NOMO-1 treated with dmso at 0.1 percent for 144 hours (cell line): ENCODE results near the gene JAK1.
"Not testable (repeated sequence)": the region's sequence is repeated elsewhere in the genome, so short reads cannot be mapped to it uniquely, and the experiment has no call there.

ENCODE experiments used
- DNase-seq: peaks from one replicate; lab custom pipeline; 2025; ENCODE audit not compliant: unreplicated experiment; lab: John Stamatoyannopoulos, UW

The JAK1 gene

DNA sequence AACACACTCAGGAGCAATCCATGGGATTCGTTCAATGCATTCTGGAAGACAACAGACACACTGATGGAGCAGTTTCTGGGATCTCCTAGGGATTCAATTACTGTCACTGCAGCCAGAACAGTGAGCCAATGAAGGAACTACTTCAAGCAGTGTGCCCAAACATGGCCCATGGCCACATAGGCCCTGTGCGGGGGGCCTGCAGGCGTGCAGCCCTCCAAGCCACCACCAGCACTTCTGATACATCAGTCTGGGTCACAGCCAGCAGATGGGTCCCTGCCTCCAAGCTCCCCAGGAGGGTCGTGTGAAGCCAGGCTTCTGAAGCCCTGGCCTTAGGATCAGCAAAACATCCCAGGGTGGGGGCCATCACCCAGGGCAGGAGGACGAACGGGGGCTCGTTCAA, 122.2 kb downstream of the JAK1 start:
- no peak for DNase-seq

DNA sequence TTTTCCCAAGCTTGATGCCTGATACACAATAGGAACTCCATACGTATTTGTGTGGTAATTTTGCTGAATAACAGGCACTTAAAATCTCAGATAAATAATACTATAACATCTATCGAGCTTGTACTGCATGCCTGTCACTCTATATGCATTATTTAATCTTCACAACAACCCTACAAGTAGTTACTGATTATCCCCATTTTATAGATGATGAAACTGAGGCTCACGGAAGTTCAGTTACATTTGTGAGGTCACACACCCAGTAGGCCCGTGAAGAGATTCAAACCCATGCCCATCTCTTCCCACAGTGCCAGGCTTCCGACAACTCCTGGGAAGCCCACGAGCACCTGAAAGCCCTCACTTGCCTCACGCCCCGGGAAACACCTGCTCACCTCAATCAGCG, 122.7 kb downstream of the JAK1 start:
- no peak for DNase-seq

DNA sequence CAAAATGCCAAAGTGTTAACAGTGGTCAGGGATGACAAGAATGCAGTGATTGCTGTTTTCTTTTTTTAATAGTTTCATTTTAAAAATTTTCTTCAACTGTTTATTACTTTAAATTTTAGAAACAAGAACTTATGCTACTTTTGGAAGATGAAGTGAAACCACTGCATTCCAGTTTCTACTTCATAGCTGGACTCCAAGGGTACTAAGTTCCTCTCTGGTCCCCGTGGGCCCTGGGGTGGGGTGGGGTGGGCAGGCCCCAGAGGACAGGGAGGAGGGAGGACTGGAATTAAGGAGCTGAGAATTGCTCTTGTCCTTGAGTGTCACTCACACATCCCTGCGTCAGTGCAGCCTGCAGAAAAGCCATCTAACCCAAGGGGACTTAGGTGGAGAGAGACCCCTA, 124.1 kb downstream of the JAK1 start:
- DNase-seq, result no peak

DNA sequence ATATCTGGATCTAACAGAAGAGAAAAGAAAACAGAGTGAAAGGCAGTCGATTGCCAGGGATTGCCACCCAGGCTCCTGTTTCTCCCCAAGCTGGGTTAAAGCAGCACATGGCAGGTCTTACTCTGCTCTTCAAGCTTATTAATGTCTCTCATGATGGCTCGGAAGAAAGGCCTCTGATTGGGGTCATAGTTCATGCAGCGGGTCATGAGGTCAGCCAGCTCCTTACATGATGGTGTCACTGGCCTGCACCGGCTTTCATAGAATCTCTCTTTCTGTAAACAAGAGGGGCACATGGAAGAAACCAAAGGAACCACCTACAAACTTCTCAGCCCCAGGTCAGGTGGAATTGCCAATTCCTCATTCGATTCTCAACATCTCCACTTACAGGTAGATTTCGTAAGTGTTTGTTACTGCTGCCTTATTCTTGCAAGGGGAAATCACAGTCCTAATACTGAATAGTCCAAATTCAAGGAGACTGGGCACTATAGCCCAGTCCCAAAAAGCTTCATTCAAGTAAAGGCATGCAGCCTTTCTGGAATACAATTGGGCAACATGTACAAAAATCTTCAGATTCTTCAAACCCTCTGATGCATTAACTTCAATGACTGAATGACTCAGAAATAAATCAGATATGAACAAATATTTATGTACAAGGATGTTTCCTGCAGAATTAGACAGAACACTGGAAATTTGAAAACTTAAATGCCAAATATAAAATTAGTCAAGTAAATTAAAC, 124.9 kb downstream of the JAK1 start:
- no peak for DNase-seq

DNA sequence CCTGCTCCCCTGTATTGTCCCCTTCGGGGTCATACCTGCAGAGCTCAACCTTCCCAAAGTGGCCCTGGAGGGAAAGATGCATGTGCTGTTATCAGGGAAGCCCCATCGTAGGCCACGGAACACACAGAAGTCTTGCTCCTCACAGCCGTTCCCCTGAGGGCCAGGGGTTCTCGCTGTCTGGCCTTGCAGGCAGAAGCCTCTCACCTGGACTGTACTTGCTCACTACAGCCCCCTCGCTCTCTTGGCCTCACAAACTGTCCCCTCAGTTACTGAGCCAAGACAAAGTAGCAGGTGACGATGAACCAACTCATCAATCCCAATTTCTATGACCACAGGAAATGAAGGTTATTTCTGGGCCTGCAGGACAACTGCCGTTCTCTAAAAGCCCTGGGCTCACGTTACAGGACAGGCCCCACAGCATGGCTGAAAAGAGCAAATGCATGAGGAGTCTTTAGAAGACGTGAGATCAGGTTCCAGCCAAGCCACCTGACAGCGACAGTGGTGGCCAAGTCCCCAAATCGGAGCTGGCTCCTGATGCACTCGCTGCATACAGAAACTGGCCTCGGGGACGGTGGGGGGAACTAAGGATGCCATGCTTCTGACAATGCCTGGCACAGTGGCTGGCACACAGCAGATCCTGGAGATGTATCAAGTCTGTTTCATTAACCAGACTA, 126.5 kb downstream of the JAK1 start:
- no peak for DNase-seq

DNA sequence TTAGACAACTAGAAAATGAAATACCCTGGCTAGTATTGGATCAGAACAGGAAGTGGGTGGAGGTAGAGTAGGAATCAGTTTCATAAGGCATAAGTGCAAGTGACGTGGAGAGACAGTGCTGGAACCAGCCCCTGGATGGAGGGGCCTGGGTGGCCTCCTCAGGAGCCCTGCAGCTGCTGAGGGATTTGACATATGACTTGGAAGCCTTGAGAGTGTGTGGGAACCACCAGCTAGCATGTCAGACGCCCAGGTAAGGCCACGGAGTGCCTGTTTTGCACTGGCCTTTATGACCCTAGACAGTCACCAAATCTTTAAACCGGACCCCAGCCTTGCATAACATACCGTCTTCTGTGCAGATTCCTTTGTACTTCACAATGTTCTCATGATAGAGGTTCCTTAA, 127.1 kb downstream of the JAK1 start:
- DNase-seq, result no peak

DNA sequence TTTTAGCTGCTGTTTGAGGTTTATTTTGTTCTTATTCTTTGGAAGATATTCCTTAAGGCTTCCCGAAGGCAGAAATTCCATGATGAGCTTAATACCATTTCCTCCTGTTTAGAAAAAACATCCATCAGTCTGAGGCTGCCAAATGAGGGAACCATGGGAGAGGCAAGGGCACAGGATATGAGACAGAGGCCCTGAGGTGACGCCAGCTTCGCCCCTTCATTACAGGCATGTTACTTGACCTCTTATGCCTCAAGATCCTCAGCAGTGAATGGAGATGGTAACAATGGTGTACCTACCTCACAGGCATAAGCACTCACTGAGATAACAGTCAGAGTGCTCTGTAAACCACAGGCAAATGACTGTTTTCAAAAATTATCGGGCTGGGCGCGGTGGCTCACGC, 127.9 kb downstream of the JAK1 start:
- DNase-seq, result no peak

DNA sequence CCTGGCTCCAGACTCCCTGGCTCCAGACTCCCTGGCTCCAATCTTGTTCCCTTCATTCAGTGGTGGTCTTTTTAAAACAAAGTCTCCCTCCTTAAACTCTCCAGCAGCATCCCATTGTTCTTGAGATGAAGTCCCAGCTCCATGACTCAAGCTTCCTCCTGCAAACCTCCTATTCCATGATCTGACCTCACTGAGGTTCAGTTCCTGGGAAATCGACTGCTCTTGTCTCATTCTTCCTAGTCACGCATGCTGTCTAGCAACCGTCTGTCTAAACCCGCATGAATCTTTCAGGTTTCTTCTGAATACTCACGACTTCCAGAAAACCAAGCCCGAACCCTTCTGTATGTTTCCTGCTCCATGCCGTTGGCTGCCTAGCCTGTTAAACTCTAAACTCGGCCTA, 129.5 kb downstream of the JAK1 start:
- DNase-seq, result no peak

DNA sequence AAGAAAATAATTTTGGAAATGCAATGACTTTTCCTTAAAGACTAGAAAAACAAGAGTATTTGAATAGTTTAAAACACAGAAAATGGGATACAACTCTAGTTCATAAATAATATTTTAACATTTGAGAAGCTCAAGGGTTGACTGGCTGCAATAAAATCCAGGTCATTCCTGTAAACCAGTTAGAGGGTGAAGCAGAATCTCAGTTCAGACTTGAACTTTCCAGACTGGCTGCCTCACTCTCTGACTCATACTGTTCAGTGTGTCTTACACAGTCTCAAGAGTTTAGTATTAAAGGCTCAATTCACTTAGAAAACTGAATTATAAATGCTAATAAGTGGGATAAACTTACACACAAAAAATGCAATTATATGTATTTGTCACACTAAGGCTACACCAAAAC, 131.6 kb downstream of the JAK1 start:
- no peak for DNase-seq

DNA sequence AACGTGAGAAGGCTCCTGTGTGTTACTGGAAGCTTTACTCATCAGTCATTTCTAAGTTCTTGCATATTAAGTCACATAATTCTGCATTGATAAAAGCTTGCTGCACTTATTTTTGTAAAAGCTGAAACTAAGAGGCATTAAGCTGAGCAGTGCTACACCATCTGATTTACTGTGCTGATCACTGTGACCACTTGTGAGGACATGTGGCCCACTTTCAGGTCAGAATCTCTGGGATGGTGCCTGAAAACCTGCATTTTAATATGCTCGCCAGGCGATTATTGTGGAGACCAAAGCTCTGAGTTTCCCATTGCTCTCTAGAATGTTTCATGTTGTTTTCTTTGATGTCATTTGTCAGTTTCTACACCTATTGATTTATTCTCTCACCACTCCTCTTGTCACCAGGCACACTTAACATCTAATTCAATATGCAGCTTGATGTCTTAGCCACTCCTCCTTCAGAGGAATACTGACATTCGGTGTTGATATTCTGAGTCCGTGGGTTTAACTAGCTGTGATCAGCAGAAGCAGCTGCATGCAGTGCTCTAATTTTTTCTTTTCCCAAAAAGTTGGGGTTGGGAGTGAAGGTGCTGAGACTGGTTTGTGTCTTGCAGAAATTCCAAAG, 136.2 kb downstream of the JAK1 start:
- DNase-seq, result no peak

DNA sequence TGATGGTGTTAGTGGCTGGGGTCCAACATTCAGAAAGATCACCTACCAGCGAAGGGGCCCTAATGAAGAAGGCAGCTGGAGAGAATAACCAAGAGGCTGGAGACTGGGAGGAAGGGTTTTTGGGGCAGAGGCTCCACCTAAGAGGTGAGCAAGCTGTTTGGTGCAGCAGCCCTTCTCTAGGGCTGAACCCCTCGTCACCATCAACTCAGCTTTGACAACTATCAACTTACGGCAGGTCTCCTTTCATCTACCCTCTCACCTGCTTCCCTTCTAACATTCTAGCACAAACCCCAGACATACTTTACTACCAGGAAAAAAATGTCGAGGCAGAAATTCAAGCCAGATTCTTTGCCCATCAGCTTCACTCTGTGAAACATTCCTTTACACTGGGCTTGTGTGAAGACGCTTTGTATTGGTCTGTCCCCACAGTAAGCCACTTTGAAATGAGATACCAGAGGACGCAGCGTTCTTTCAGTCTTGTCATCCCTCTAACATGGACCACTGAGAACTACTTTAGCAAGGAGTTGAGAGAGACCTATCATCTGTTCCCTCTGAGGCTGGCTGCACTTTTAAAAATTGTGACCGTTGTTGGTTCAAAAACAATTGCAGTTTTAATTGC, 136.8 kb downstream of the JAK1 start:
- no peak for DNase-seq

DNA sequence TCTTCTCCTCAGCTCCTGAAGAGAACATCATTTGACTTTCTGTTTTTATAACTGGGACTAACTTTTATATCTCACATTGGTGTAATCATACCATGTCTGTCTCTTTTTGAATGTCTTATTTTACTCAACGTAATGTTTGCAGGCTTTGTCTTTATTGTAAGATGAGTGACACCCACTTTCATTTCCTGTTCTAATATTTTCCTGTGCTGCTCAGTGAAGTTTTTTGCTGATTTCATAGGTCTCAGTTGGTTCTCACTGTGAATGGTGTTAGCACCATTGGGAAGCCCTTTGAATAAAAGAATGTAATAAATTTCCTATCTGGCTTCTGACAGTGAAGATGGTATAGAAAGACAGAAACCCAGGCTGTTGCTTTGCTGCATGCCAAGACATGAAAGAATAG, 137.5 kb downstream of the JAK1 start:
- DNase-seq, result no peak

DNA sequence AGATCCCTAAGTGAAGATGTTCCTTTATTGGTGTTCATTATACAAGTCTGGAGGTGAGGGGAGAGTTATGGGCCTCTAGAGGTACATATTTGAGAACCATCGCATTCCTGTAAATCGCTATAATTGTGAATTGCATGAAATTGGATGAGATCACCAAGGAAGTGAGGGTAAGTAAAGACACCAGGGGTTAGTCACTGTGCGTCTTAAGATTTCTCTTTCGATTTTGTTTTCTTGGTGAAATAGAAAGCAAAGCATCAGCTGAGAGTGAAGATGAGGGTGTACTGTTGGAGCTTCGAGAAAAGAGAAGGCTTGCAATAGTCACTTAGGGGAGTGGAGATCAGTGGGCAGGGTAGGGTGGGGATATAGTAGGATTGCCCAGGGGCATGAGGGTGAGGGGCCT, 139.4 kb downstream of the JAK1 start:
- DNase-seq, result no peak

DNA sequence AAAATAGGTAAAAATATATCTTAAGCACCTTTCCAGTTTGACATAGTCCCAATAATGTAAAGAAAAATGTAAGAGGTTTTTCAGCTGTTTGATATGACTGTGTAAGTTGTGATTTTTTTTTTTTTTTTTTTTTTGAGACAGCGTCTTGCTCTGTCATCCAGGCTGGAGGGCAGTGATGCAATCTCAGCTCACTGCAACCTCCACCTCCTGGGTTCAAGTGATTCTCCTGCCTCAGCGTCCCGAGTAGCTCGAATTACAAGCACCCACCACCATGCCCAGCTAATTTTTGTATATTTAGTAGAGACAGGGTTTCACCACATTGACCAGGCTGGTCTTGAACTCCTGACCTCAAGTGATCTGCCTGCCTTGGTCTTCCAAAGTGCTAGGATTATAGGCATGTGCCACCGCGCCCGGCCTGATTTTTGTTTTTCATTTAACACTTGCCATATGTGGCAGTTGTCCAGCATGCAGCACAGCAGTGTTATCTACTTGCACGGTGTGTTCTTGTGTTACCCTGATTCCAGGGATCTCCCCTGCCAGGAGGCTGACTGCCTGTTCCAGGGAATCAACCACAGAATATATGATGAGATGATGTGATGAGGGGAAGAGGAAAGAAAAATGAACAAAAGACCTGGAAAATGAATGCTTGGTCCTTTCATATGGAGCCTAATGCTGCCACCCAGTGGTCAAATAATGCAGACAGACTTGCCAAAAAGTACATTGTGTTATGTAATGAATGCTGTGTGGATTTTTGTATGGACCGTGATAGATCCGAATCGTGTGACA, 142.5 kb downstream of the JAK1 start:
- peak; percentile 4 for DNase-seq

DNA sequence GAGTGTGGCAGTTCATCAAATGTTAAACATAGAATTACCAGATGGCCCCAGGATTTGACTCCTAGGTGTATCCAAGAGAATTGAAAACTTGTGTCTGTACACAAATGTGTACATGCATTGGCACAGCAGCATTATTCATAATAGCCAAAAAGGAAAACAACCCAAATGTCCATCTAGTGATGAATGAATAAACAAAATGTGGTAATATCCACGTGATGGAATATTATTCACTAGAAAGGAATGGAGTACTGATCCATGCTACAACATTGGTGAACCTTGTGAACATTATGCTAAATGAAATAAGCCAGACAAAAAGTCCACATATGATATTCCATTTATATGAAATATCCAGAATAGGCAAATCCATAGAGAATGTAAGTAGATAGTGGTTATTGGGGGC, 143.7 kb downstream of the JAK1 start:
- no peak for DNase-seq

DNA sequence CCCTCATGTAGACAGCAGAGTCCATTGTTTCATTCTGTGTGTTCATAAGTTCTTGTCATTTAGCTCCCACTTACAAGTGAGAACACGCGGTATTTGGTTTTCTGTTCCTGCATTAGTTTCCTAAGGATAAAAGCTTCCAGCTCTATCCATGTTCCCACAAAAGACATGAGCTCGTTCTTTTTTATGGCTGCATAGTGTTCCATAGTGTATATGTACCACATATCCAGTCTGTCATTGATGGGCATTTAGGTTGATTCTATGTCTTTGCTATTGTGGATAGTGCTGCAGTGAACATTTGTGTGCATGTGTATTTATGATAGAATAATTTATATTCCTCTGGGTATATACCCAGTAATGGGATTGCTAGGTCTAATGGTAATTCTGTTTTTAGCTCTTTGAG, 145.8 kb downstream of the JAK1 start:
- DNase-seq, result not testable (repeated sequence)

DNA sequence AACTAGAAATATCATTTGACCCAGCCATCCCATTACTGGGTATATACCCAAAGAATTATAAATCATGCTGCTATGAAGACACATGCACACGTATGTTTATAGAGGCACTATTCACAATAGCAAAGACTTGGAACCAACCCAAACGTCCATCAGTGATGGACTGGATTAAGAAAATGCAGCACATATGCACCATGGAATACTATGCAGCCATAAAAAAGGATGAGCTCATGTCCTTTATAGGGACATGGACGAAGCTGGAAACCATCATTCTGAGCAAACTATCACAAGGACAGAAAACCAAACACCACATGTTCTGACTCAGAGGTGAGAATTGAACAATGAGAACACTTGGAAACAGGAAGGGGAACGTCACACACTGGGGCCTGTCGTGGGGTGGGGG, 149.0 kb downstream of the JAK1 start:
- DNase-seq, result not testable (repeated sequence)

DNA sequence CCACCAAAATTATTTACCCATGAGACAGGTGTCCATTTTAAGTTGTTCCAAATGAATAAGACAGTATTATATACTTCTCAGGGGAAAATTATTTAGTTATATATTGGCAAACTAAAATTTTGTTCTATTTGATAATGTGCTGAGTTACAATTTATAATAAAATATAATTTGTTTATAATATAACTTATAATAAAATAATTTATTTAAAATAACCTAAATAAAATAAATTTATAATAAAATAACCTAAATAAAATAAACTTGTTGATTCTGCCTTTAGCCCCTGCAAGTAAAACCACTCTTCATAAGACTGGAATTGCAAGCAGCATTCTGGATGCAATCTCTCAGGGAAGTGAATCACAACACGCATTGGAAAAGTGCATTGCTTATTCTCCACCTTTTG, 151.9 kb downstream of the JAK1 start:
- no peak for DNase-seq

DNA sequence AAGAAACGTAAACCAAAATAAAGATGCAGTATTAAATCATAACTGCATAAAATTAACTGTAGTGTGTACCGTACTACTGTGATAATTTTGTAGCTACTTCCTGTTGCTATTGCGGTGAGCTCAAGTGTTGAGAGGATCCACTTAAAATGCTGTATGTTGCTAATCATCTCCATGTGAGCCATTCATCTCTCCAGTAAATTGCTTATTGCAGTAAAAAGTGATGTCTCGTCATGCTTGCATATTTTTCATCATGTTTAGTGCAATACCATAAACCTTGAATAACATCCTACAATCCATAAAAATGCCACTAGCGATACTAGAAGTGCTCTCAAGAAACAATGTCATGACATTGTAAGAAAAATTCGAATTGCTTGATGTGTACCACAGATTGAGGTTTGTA, 155.2 kb downstream of the JAK1 start:
- DNase-seq, result no peak

DNA sequence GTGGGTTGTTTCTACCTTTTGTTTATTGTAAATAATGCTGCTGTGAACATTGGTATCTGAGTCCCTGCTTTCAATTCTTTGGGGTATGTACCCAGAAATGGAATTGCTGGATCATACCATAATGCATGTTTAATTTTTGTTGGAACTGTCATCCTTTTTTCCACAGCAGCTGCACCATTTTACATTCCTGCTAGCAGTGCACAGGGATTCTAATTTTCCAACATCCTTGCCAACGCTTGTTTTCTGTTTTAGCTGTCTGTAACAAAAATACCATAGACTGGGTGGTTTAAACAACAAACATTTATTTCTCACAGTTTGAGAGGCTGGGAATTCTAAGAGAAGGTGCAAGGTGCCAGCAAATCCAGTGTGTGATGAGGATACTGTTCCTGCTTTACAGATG, 156.3 kb downstream of the JAK1 start:
- no peak for DNase-seq

DNA sequence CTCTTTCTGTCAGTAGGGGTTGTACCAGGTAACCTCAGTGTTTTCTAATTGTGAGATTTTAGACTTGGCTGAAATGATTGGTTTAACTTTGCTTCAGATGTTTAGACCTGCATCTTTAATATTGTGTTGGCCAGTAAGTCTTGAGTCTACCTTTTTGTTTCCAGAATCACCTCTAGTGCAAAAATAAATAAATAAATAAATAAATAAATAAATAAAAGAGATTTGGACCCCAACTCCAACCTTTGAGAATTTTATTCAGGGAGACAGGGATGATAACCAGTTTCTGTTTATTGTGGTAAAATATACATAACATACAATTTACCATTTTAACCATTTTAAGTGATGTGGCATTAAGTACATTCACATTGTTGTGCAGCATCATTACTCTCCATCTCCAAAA, 157.0 kb downstream of the JAK1 start:
- no peak for DNase-seq
